ENCODE data around the gene DBF4.
"Not testable (repeated sequence)": the region's sequence is repeated elsewhere in the genome, so short reads cannot be mapped to it uniquely, and the experiment has no call there.

The DBF4 gene

DNA sequence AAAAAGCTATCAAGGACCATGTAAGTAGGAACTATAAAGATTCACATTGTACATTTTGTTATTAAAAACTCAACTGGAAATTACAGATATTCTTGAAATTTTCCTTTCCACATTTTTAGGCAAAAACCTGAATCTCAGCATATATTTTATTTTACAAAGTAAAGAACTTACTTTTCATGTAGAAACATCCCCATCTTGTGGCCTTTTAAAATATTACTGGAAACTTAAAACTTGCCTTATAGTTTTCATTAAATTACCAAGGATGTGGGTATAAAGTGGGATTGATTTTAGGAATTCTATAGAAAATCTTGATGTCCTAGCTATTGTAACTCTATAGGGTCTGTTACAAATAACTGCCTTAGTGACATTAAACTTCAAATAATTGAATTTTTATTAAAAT, 10.6 kb downstream of the DBF4 start:
- H3K4me3 ChIP-seq (ENCODE audit: low read length): no peak overlapping the region
- H3K27ac ChIP-seq (ENCODE audit: low read depth, low read length): no peak overlapping the region
- H3K36me3 ChIP-seq (ENCODE audit: control insufficient read depth, low read length): peaks cover 99% of the 10 kb centered on the region
- H3K27me3 ChIP-seq (ENCODE audit: control insufficient read depth, low read length): no peaks in the 10 kb centered on the region
- peaks cover 13% of the 10 kb centered on the region for H3K4me1 ChIP-seq (ENCODE audit: control insufficient read depth, low read length)
- TF ChIP-seq, protein P1, sequence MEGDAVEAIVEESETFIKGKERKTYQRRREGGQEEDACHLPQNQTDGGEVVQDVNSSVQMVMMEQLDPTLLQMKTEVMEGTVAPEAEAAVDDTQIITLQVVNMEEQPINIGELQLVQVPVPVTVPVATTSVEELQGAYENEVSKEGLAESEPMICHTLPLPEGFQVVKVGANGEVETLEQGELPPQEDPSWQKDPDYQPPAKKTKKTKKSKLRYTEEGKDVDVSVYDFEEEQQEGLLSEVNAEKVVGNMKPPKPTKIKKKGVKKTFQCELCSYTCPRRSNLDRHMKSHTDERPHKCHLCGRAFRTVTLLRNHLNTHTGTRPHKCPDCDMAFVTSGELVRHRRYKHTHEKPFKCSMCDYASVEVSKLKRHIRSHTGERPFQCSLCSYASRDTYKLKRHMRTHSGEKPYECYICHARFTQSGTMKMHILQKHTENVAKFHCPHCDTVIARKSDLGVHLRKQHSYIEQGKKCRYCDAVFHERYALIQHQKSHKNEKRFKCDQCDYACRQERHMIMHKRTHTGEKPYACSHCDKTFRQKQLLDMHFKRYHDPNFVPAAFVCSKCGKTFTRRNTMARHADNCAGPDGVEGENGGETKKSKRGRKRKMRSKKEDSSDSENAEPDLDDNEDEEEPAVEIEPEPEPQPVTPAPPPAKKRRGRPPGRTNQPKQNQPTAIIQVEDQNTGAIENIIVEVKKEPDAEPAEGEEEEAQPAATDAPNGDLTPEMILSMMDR (IDR thresholded peaks at IDR 0.05; ENCODE audit: low read depth, low read length, poor library complexity, severe bottlenecking): peak; percentile 56
- no peak for TF ChIP-seq EZH2phosphoT487 (IDR thresholded peaks at IDR 0.05; ENCODE audit: borderline replicate concordance, low read length)
- peaks cover 34% of the 10 kb centered on the region for H3F3A ChIP-seq (ENCODE audit: control insufficient read depth, insufficient read depth)
- H3K4me2 ChIP-seq (ENCODE audit: low read length): no peak overlapping the region
- H3K79me2 ChIP-seq (ENCODE audit: control insufficient read depth, low read length): peaks cover 95% of the 10 kb centered on the region
- no peaks in the 10 kb centered on the region for H3K9me2 ChIP-seq (replicated peaks; ENCODE audit: control insufficient read depth, low read length)
- peaks cover 22% of the 10 kb centered on the region for H4K20me1 ChIP-seq (ENCODE audit: control insufficient read depth, insufficient read depth, low read depth, low read length)
- no peaks in the 10 kb centered on the region for H3K9me3 ChIP-seq (ENCODE audit: control insufficient read depth, insufficient read depth, low read length)

DNA sequence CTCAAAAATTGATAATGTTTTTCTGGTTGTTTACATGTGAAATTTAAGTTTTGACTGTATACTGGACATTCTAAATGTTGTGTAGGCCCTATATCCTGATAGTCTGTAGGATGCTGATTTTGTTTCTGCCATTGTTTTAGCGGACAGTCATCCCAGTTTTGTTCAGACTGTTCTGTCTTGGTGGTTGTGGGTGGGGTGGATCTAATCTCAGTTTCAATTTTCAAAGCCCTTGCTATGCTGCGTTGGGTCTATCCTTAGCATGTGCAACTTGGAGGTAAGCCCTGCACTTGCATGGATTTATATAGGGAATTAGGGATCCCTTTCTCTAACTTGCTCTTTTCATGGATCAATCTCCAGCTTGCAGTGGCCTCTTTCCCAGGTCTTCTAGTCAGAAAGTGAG, 19.1 kb downstream of the DBF4 start:
- H3K4me3 ChIP-seq (ENCODE audit: low read length): no peak overlapping the region
- H3F3A ChIP-seq (ENCODE audit: control insufficient read depth, insufficient read depth): peaks cover 5% of the 10 kb centered on the region; the same call in 1 of the 2 replicates
- H3K9me3 ChIP-seq (ENCODE audit: control insufficient read depth, insufficient read depth, low read length): no peaks in the 10 kb centered on the region
- peaks cover 96% of the 10 kb centered on the region for H3K36me3 ChIP-seq (ENCODE audit: control insufficient read depth, low read length)
- no peaks in the 10 kb centered on the region for H3K27me3 ChIP-seq (ENCODE audit: control insufficient read depth, low read length)
- H4K20me1 ChIP-seq (ENCODE audit: control insufficient read depth, insufficient read depth, low read depth, low read length): 0 out of 2 replicates have a peak, but pooled peaks cover 8% of the 10 kb centered on the region
- H3K27ac ChIP-seq (ENCODE audit: low read depth, low read length): no peak overlapping the region
- H3K4me1 ChIP-seq (ENCODE audit: control insufficient read depth, low read length): no peaks in the 10 kb centered on the region
- H3K79me2 ChIP-seq (ENCODE audit: control insufficient read depth, low read length): peaks cover 51% of the 10 kb centered on the region
- no peak for TF ChIP-seq EZH2phosphoT487 (IDR thresholded peaks at IDR 0.05; ENCODE audit: borderline replicate concordance, low read length)
- TF ChIP-seq, protein P1 (IDR thresholded peaks at IDR 0.05; ENCODE audit: low read depth, low read length, poor library complexity, severe bottlenecking): no peak
- H3K4me2 ChIP-seq (ENCODE audit: low read length): no peak overlapping the region
- H3K9me2 ChIP-seq (replicated peaks; ENCODE audit: control insufficient read depth, low read length): no peaks in the 10 kb centered on the region

DNA sequence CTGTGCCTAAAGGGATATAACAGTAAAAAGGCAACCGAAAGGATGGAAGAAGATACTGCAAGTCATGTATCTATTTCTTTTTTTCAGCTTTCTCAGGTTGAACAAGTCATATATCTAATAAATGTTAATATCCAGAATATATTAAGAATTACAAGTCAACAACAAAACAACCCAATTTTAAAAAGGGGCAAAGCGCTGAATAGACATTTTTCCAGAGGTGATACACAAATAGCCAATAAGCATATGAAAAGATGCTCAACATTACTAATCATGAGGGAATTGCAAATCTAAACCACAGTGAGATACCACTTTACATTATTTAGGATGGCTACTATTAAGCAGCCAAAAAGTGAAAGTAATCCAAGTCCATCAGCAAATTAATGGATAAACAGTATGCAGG, 23.0 kb downstream of the DBF4 start:
- Histone ChIP-seq H3K4me2 (ENCODE audit: low read length) (no peak overlapping the region), H3F3A (ENCODE audit: control insufficient read depth, insufficient read depth) (no peaks in the 10 kb centered on the region), H3K27me3 (ENCODE audit: control insufficient read depth, low read length) (no peaks in the 10 kb centered on the region), H3K79me2 (ENCODE audit: control insufficient read depth, low read length) (peaks cover 21% of the 10 kb centered on the region), H3K4me3 (ENCODE audit: low read length) (no peak overlapping the region), H3K27ac (ENCODE audit: low read depth, low read length) (no peak overlapping the region), H3K9me2 (replicated peaks; ENCODE audit: control insufficient read depth, low read length) (no peaks in the 10 kb centered on the region), H3K9me3 (ENCODE audit: control insufficient read depth, insufficient read depth, low read length) (no peaks in the 10 kb centered on the region), H4K20me1 (ENCODE audit: control insufficient read depth, insufficient read depth, low read depth, low read length) (no peaks in the 10 kb centered on the region), H3K36me3 (ENCODE audit: control insufficient read depth, low read length) (peaks cover 98% of the 10 kb centered on the region), H3K4me1 (ENCODE audit: control insufficient read depth, low read length) (no peaks in the 10 kb centered on the region)
- TF ChIP-seq, protein P1 (IDR thresholded peaks at IDR 0.05; ENCODE audit: low read depth, low read length, poor library complexity, severe bottlenecking): no peak
- TF ChIP-seq EZH2phosphoT487 (IDR thresholded peaks at IDR 0.05; ENCODE audit: borderline replicate concordance, low read length): no peak

DNA sequence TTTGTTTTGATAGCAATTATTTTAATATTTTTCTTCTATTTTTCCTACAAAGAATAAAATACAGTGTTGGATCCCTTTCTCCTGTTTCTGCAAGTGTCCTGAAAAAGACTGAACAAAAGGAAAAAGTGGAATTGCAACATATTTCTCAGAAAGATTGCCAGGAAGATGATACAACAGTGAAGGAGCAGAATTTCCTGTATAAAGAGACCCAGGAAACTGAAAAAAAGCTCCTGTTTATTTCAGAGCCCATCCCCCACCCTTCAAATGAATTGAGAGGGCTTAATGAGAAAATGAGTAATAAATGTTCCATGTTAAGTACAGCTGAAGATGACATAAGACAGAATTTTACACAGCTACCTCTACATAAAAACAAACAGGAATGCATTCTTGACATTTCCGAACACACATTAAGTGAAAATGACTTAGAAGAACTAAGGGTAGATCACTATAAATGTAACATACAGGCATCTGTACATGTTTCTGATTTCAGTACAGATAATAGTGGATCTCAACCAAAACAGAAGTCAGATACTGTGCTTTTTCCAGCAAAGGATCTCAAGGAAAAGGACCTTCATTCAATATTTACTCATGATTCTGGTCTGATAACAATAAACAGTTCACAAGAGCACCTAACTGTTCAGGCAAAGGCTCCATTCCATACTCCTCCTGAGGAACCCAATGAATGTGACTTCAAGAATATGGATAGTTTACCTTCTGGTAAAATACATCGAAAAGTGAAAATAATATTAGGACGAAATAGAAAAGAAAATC, 31.0 kb downstream of the DBF4 start:
- not testable (repeated sequence) for H3K4me2 ChIP-seq (ENCODE audit: low read length); H3K79me2 ChIP-seq (ENCODE audit: control insufficient read depth, low read length); H3K9me2 ChIP-seq (replicated peaks; ENCODE audit: control insufficient read depth, low read length); H3K27ac ChIP-seq (ENCODE audit: low read depth, low read length); H4K20me1 ChIP-seq (ENCODE audit: control insufficient read depth, insufficient read depth, low read depth, low read length); H3K4me3 ChIP-seq (ENCODE audit: low read length); H3K4me1 ChIP-seq (ENCODE audit: control insufficient read depth, low read length); H3K27me3 ChIP-seq (ENCODE audit: control insufficient read depth, low read length); H3K9me3 ChIP-seq (ENCODE audit: control insufficient read depth, insufficient read depth, low read length)
- peaks cover 33% of the 10 kb centered on the region for H3F3A ChIP-seq (ENCODE audit: control insufficient read depth, insufficient read depth)
- peaks cover 52% of the 10 kb centered on the region for H3K36me3 ChIP-seq (ENCODE audit: control insufficient read depth, low read length)

DNA sequence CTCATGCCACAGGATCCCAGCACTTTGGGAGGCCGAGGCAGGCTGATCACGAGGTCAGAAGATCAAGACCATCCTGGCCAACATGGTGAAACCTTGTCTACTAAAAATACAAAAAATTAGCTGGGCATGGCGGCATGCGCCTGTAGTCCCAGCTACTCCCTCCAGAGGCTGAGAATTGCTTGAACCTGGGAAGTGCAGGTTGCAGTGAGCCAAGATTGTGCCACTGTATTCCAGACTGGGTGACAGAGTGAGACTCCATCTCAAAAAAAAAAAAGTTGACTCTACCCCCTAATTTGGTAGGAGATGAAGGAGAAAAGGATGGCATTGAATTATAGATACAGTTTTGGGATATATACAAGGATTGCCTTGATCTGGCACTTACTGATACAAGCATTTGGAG, 32.5 kb downstream of the DBF4 start:
- H3K9me2 ChIP-seq (replicated peaks; ENCODE audit: control insufficient read depth, low read length); H3K27me3 ChIP-seq (ENCODE audit: control insufficient read depth, low read length); H4K20me1 ChIP-seq (ENCODE audit: control insufficient read depth, insufficient read depth, low read depth, low read length); H3K79me2 ChIP-seq (ENCODE audit: control insufficient read depth, low read length); H3K4me1 ChIP-seq (ENCODE audit: control insufficient read depth, low read length); H3K4me2 ChIP-seq (ENCODE audit: low read length); H3K27ac ChIP-seq (ENCODE audit: low read depth, low read length); H3K4me3 ChIP-seq (ENCODE audit: low read length); H3K9me3 ChIP-seq (ENCODE audit: control insufficient read depth, insufficient read depth, low read length): not testable (repeated sequence)
- Histone ChIP-seq H3K36me3 (ENCODE audit: control insufficient read depth, low read length) (peaks cover 38% of the 10 kb centered on the region), H3F3A (ENCODE audit: control insufficient read depth, insufficient read depth) (peaks cover 33% of the 10 kb centered on the region)

Measured in DOHH2 (cell line).